K562 (cell line): ENCODE measurements around the gene CALY. TPM values are rescaled to one million over a fixed set of nuclear protein-coding genes. Genes with fewer than 3 reads are reported as not detected.

Source experiments
- ATAC-seq: fragments of 200-7000 bp; cut with Tn5 transposase; 3 replicates; pipeline ENCODE4 v1.9.1; 2020; ENCODE audit warnings: moderate library complexity
- BruUV-seq: library from RNA; stranded (reverse); fragments of 400-500 nt; replicated peaks from 2 replicates; lab custom pipeline; 2021; lab: Mats Ljungman, UMichigan
- CTCF ChIA-PET: fragments of 300-600 bp; formaldehyde crosslinking; extraction: SDS; loops from one replicate; lab custom pipeline; 2021; ENCODE audit warnings: low intra/inter-chr PET ratio; lab: Yijun Ruan, JAX
- POLR2A ChIA-PET: fragments of 300-600, 350-650 bp; sonication (Branson Sonifier 250); formaldehyde crosslinking; extraction: SDS; loops from one replicate; lab custom pipeline; 2021; ENCODE audit warnings: antibody characterized with exemption, inconsistent platforms; lab: Yijun Ruan, JAX
- DNase-seq, 4 experiments: peaks; one replicate each; pipeline versions ENCODE4 v3.0.0 to v3.0.0-alpha.2; 2011 to 2018; ENCODE audit warnings: low spot score in 3 of 4, mixed read lengths in 3 of 4; ENCODE audit errors: extremely low read depth in 1 of 4
- FAIRE-seq: peaks from 2 replicates; lab custom pipeline; 2011; peaks lifted over from hg19 to GRCh38; lab: Jason Lieb, UNC
- H2AFZ ChIP-seq: 2 replicates; pipeline ENCODE4 v1.6.0; 2011; ENCODE audit warnings: low read depth, low read length, control low read depth, inconsistent platforms
- H3K27ac ChIP-seq: fragments of 200-600 bp; 3 replicates; pipeline ENCODE4 v1.8.0; 2011; ENCODE audit warnings: low read depth, mild to moderate bottlenecking, control low read depth, inconsistent platforms, low read length, moderate library complexity, mixed read lengths; ENCODE audit errors: extremely low read depth
- H3K27me3 ChIP-seq, 2 experiments: fragments of 300-600 bp in 1 of 2; 2 replicates in 1 of 2; 3 replicates in 1 of 2; pipeline versions ENCODE4 v1.6.0 to v1.8.0; 2011; ENCODE audit warnings: inconsistent platforms in 2 of 2, low read length in 2 of 2, mild to moderate bottlenecking in 1 of 2, mixed read lengths in 1 of 2, moderate library complexity in 1 of 2; ENCODE audit not compliant: control insufficient read depth in 2 of 2, insufficient read depth in 2 of 2
- H3K36me3 ChIP-seq: fragments of 300-600 bp; 3 replicates; pipeline ENCODE4 v1.8.0; 2011; ENCODE audit warnings: mild to moderate bottlenecking, low read length, inconsistent platforms; ENCODE audit not compliant: control insufficient read depth, insufficient read depth
- H3K4me1 ChIP-seq, 2 experiments: fragments of 200-600 bp in 1 of 2; replicated peaks in 1 of 2; 2 replicates in 1 of 2; 3 replicates in 1 of 2; pipeline versions ENCODE4 v1.5.1 to v1.8.0; 2011; ENCODE audit warnings: inconsistent platforms in 2 of 2, low read length in 2 of 2, mild to moderate bottlenecking in 1 of 2, mixed read lengths in 1 of 2, moderate library complexity in 1 of 2; ENCODE audit not compliant: control insufficient read depth in 2 of 2, insufficient read depth in 2 of 2
- H3K4me2 ChIP-seq: 2 replicates; pipeline ENCODE4 v1.6.1; 2011; ENCODE audit warnings: low read length, control low read depth, inconsistent platforms, mixed read lengths; ENCODE audit not compliant: insufficient read depth
- H3K4me3 ChIP-seq: fragments of 200-600 bp; sonication (generic), shearing (Covaris generic); 2 replicates; pipeline ENCODE4 v1.5.1; 2016; ENCODE audit warnings: control low read depth, inconsistent platforms
- H3K79me2 ChIP-seq: fragments of 200-600 bp; 3 replicates; pipeline ENCODE4 v1.8.0; 2011; ENCODE audit warnings: low read length, inconsistent platforms; ENCODE audit not compliant: control insufficient read depth, insufficient read depth
- H3K9ac ChIP-seq, 2 experiments: 2 replicates each; pipeline versions ENCODE4 v1.6.0 to v1.6.1; 2011; ENCODE audit warnings: low read depth in 2 of 2, low read length in 2 of 2, control low read depth in 1 of 2, inconsistent platforms in 1 of 2, mild to moderate bottlenecking in 1 of 2, mixed read lengths in 1 of 2; ENCODE audit not compliant: insufficient read depth in 1 of 2
- H3K9me1 ChIP-seq: one replicate; pipeline ENCODE4 v1.6.0; 2011; ENCODE audit warnings: inconsistent platforms, mild to moderate bottlenecking, low read length, moderate library complexity; ENCODE audit not compliant: control insufficient read depth, insufficient read depth
- H3K9me3 ChIP-seq: replicated peaks from 2 replicates; pipeline ENCODE4 v1.5.1; 2011; ENCODE audit warnings: low read depth, low read length, inconsistent platforms; ENCODE audit not compliant: control insufficient read depth, insufficient read depth
- H4K20me1 ChIP-seq: replicated peaks from 2 replicates; pipeline ENCODE4 v1.6.1; 2011; ENCODE audit warnings: low read length, inconsistent platforms, mixed read lengths; ENCODE audit not compliant: control insufficient read depth, insufficient read depth
- BRD9 ChIP-seq: fragments of 450-650 bp; IDR thresholded peaks from 2 replicates; pipeline ENCODE4 v1.6.1; 2018; ENCODE audit warnings: low read depth; ENCODE audit not compliant: partially characterized antibody
- MAFG ChIP-seq: fragments of 450-650 bp; conservative IDR thresholded peaks from 2 replicates; pipeline ENCODE4 v1.6.1; 2016; ENCODE audit warnings: missing genetic modification characterization, missing compliant biosample characterization
- POLR2A ChIP-seq: fragments of 450-650 bp; conservative IDR thresholded peaks from 2 replicates; pipeline ENCODE4 v1.6.1; 2016
- RBM17 ChIP-seq: fragments of 200-400 bp; formaldehyde crosslinking; IDR thresholded peaks from 2 replicates; pipeline ENCODE4 v1.6.1; 2017; ENCODE audit warnings: low read depth, mild to moderate bottlenecking, low read length, borderline replicate concordance
- TCF3 ChIP-seq: sonication (generic); formaldehyde crosslinking; IDR thresholded peaks from 2 replicates; pipeline ENCODE4 v1.4.0; 2020; ENCODE audit warnings: mild to moderate bottlenecking, missing genetic modification reagents
- TCF7L2 ChIP-seq: fragments of 150-350 bp; IDR thresholded peaks from 2 replicates; pipeline ENCODE4 v1.6.1; 2016; ENCODE audit warnings: low read depth, mild to moderate bottlenecking, low read length, moderate library complexity
- ZFPM2 ChIP-seq: fragments of 250-450 bp; sonication (Bioruptor Pico); IDR thresholded peaks from 2 replicates; pipeline ENCODE4 v1.5.1; 2022; ENCODE audit warnings: mild to moderate bottlenecking
- ZNF280A ChIP-seq: fragments of 450-650 bp; IDR thresholded peaks from 2 replicates; pipeline ENCODE4 v1.6.1; 2018; ENCODE audit warnings: mild to moderate bottlenecking, low read depth; ENCODE audit not compliant: partially characterized antibody
- ZNF41 ChIP-seq: fragments of 250-450 bp; sonication (Bioruptor Pico); conservative IDR thresholded peaks from 2 replicates; pipeline ENCODE4 v1.4.0; 2020; ENCODE audit warnings: mild to moderate bottlenecking
- WGBS: fragments of 100-300 bp; shearing (Covaris generic); methylation state at CpG from one replicate; pipeline ENCODE4 v1.1.6; 2016; ENCODE audit warnings: low coverage, mixed read lengths; ENCODE audit not compliant: insufficient coverage; ENCODE audit errors: missing lambda C conversion rate; 5-methylcytosine and 5-hydroxymethylcytosine counted together
- in situ Hi-C: fragments of 300-500 bp; cut with MboI; formaldehyde crosslinking; loops from 4 replicates; pipeline ENCODE4 v1.15.0; 2018; ENCODE audit warnings: inconsistent platforms, mixed read lengths
- intact Hi-C: fragments of 100-400 bp; cut with micrococcal nuclease; formaldehyde crosslinking; loops from 2 replicates; pipeline ENCODE4 v1.14.2; 2022
- polyA plus RNA-seq, 8 experiments: library from polyadenylated mRNA; depleted of rRNA in 4 of 8; stranded (reverse) in 5 of 8; unstranded in 3 of 8; fragments of >200 nt; fragmentation: Nextera tagmentation in 2 of 8; fragmentation: Illumina TruSeq in 1 of 8; extraction: Ambion mirVana in 2 of 8; extraction: Trizol in 1 of 8; gene quantifications; 2 replicates each; pipeline versions ENCODE4 v1.2.1 to v1.2.3, GENCODE V29; 2011 to 2014; ENCODE audit warnings: inconsistent platforms in 1 of 8, missing spikeins in 1 of 8
- total RNA-seq, 7 experiments: library from RNA; depleted of rRNA in 6 of 7; stranded (reverse); fragments of >200 nt in 6 of 7; fragmentation: Illumina TruSeq in 2 of 7; extraction: Trizol in 2 of 7; gene quantifications; 2 replicates each; pipeline versions ENCODE4 v1.2.1 to v1.2.3, GENCODE V29; 2011 to 2021; ENCODE audit warnings: low replicate concordance in 1 of 7

The CALY gene
- total and polyA plus RNA-seq, 9 of the 15 experiments (the other 6 are each of a cell fraction or from before 2014, with no cell fraction given): not detected

DNA sequence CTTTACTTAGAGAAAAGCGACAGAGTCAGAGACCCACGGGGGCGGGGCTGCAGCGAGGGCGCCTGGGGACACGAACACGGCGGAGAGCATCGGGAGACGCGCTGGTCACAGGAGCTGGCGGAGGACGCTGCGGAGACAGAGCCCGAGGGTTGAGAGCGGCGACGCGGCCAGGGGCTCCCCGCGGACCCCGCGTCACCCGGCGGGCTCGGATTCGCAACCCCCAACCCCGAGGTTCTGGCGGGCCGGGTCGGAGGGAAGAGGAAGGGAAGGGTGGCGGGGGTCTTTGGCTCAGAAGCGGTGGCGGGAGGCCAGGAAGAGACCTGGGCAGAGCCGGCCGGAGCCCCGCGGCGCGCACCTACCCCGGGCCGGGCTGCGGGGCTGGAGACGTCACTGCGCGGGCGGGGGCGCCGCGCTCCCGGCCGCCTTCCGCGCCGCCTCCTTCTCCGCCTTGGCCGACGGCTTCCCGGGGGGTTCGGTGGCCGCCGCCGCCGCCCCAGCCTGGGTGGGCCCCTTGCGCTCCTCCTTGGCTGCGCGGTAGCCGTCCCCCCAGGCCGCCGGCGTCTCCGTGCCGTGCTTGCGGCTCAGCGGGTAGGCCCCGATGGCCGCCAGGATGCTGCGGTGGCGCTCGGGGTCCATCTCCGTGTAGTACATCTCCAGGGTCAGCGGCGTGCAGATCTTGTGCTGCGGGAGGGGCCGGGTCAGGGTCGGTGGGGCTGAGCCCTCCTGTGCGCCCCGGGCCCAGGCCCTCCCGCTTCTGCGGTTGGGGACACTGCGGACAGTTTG is 11.1 kb downstream of the CALY start:
- no peaks in the 10 kb centered on the region for H3K36me3 ChIP-seq
- 21% methylated on average over 24 of the region's 91 CpGs for WGBS
- BruUV-seq: no TSS peak
- no peak overlapping the region for H3K4me3 ChIP-seq
- ATAC-seq: no peak
- H3K27me3 ChIP-seq: no peaks in the 10 kb centered on the region; a peak in 1 of 5 replicates
- no peaks in the 10 kb centered on the region for H4K20me1 ChIP-seq
- TF ChIP-seq POLR2A (no peak), TCF3 (CRISPR knock-in tag) (no peak), TCF7L2 (no peak), BRD9 (no peak), MAFG (tag) (no peak), ZNF41 (CRISPR knock-in tag) (no peak), RBM17 (no peak), ZNF280A (no peak), ZFPM2 (CRISPR knock-in tag) (no peak)
- H3K9me3 ChIP-seq: no peaks in the 10 kb centered on the region
- intact Hi-C loops (loop anchor here (5.0 to 10.0 kb wide), 3 partner anchors 69 to 159 kb away; partner anchors contain the start of gene MTG1), in situ Hi-C loops (no loop called here)
- DNase-seq: peak in 1 of 4 experiments; percentile 17
- FAIRE-seq: no peak
- peaks cover 0 to 50% of the 10 kb centered on the region in 2 experiments; a peak in 3 of 5 replicates for H3K4me1 ChIP-seq
- H3K79me2 ChIP-seq: no peaks in the 10 kb centered on the region
- ChIA-PET CTCF (no interaction called here), POLR2A (no interaction called here)
- H3K9ac ChIP-seq: peak overlapping the region in 1 of 2 experiments; percentile 13; a peak in 1 of 4 replicates
- H2AFZ ChIP-seq: no peak overlapping the region
- no peaks in the 10 kb centered on the region for H3K9me1 ChIP-seq
- no peak overlapping the region for H3K27ac ChIP-seq
- no peak overlapping the region for H3K4me2 ChIP-seq
